Measurements from ENCODE around the gene STUM. TPM values are rescaled to one million over a fixed set of nuclear protein-coding genes. Genes with fewer than 3 reads are reported as not detected.
A peak's percentile ranks its signal among the peaks of the same experiment; 100 is the strongest.

Gene STUM
- total and polyA plus RNA-seq, 2 of the 8 experiments (the other 6 are each of a cell fraction or from before 2014, with no cell fraction given): 0.76 to 1.2 TPM

- no peak overlapping the region for H3K9ac ChIP-seq (replicated peaks in 1 of 4; ENCODE audit: extremely low read depth in 1 of 4, low read depth in 3 of 4, low read length in 3 of 4)
- no peaks in the 10 kb centered on the region for H3K79me2 ChIP-seq (ENCODE audit: control insufficient read depth in 1 of 2, insufficient read depth in 2 of 2, low read length in 2 of 2)
- H3K27ac ChIP-seq (ENCODE audit: low read depth, low read length): no peak overlapping the region
- H2BK5ac ChIP-seq (ENCODE audit: low read depth, low read length): no peak overlapping the region
- H3K27me3 ChIP-seq (replicated peaks in 1 of 4; ENCODE audit: control insufficient read depth in 3 of 4, extremely low read depth in 1 of 4, insufficient read depth in 3 of 4, low read length in 3 of 4): no peaks in the 10 kb centered on the region
- H3K23ac ChIP-seq (ENCODE audit: insufficient read length): no peak overlapping the region
- H2AFZ ChIP-seq (ENCODE audit: low read length): no peak overlapping the region
- H4K5ac ChIP-seq (ENCODE audit: insufficient read length, low read depth, low read length): no peak overlapping the region
- H4K8ac ChIP-seq (ENCODE audit: extremely low read depth, insufficient read depth, low read length): no peak overlapping the region
- no peak overlapping the region for H3K4ac ChIP-seq (replicated peaks; ENCODE audit: insufficient read length, low read depth, low read length)
- no peak overlapping the region; the same call in 1 of the 2 replicates for H2BK12ac ChIP-seq (ENCODE audit: low read depth, low read length)
- H3K18ac ChIP-seq (ENCODE audit: extremely low read depth, low read length): no peak overlapping the region
- no peak overlapping the region for H3K14ac ChIP-seq (ENCODE audit: insufficient read length)
- no peak overlapping the region for H3K4me2 ChIP-seq (ENCODE audit: insufficient read depth in 1 of 2, low read depth in 2 of 2, low read length in 2 of 2)
- H2BK20ac ChIP-seq (ENCODE audit: low read length): no peak overlapping the region
- peaks cover 0 to 4% (median 2%) of the 10 kb centered on the region in 4 experiments; a peak in 2 of 7 replicates for H3K4me1 ChIP-seq (replicated peaks in 1 of 4; ENCODE audit: control insufficient read depth in 3 of 4, insufficient read depth in 4 of 4, low read length in 3 of 4)
- no peak overlapping the region for H3K56ac ChIP-seq (replicated peaks; ENCODE audit: insufficient read length, low read depth, low read length)
- no peaks in the 10 kb centered on the region for H3K23me2 ChIP-seq (ENCODE audit: low read depth, low read length)
- H2AK5ac ChIP-seq (ENCODE audit: low read depth, low read length): no peak overlapping the region; the same call in 1 of the 2 replicates
- no peaks in the 10 kb centered on the region for H4K20me1 ChIP-seq (replicated peaks in 1 of 2; ENCODE audit: control insufficient read depth in 1 of 2, insufficient read depth in 2 of 2, low read length in 2 of 2)
- no peak overlapping the region for H4K91ac ChIP-seq (replicated peaks; ENCODE audit: insufficient read length, low read length)
- H3K4me3 ChIP-seq (ENCODE audit: extremely low read depth in 1 of 4, insufficient read depth in 2 of 4, low read depth in 3 of 4, low read length in 4 of 4): no peak overlapping the region
- ChIA-PET POLR2A (ENCODE audit: partially characterized antibody) (no interaction called here), CTCF (ENCODE audit: partially characterized antibody) (interaction anchor here (0.6 to 4.4 kb wide), 20 partner anchors 12 to 160 kb away, joined by 3 to 42 read pairs (median 6); partner anchors contain the start of genes PARP1 and STUM)
- no peaks in the 10 kb centered on the region for H3K9me3 ChIP-seq (ENCODE audit: insufficient read depth in 2 of 2, low read depth in 1 of 2, low read length in 1 of 2)
- no peak overlapping the region for H2BK120ac ChIP-seq (replicated peaks; ENCODE audit: low read depth, low read length)
- H3K79me1 ChIP-seq (ENCODE audit: low read depth, low read length): no peaks in the 10 kb centered on the region
- peak; percentile 28 for FAIRE-seq
- no peaks in the 10 kb centered on the region for H3K36me3 ChIP-seq (ENCODE audit: control insufficient read depth in 2 of 4, insufficient read depth in 4 of 4, low read length in 3 of 4)
- DNase-seq (ENCODE audit: low read depth in 1 of 2, low spot score in 2 of 2): peak in 1 of 2 experiments; percentile 57
- no peak overlapping the region for H2BK15ac ChIP-seq (ENCODE audit: low read length)
- WGBS, 2 experiments (ENCODE audit: extremely low coverage in 1 of 2, insufficient coverage in 1 of 2, insufficient read length in 1 of 2, insufficient replicate concordance in 2 of 2, low coverage in 1 of 2, low lambda C conversion rate in 2 of 2, missing lambda C conversion rate in 1 of 2): 70% methylated on average over 13 of the region's 13 CpGs; no CpG with 5 or more reads in 1 of the 2 experiments
- TF ChIP-seq POLR2AphosphoS5 (IDR thresholded peaks at IDR 0.05; ENCODE audit: low read depth, low read length): no peak
- no peak for TF ChIP-seq USF2 (IDR thresholded peaks at IDR 0.05; ENCODE audit: low read length)
- TF ChIP-seq GTF2F1 (IDR thresholded peaks at IDR 0.05; ENCODE audit: borderline replicate concordance, low read depth, low read length): no peak
- no peak for TF ChIP-seq CREB1 (IDR thresholded peaks at IDR 0.05)
- TF ChIP-seq SIRT6 (IDR thresholded peaks at IDR 0.05; ENCODE audit: low read length): no peak
- TF ChIP-seq TEAD4 (IDR thresholded peaks at IDR 0.05; ENCODE audit: low read depth, low read length): peak; percentile 6; the same call in 1 of the 2 replicates
- TF ChIP-seq EP300 (IDR thresholded peaks at IDR 0.05; ENCODE audit: borderline replicate concordance in 1 of 2, low read depth in 2 of 2, low read length in 2 of 2): no peak
- no peak for TF ChIP-seq SRF (IDR thresholded peaks at IDR 0.05; ENCODE audit: low read depth, low read length)
- TF ChIP-seq NRF1 (IDR thresholded peaks at IDR 0.05; ENCODE audit: low read depth, low read length): no peak
- TF ChIP-seq MAX (IDR thresholded peaks at IDR 0.05): peak; percentile 18; the same call in 1 of the 2 replicates
- no peak for TF ChIP-seq ZNF274 (IDR thresholded peaks at IDR 0.05; ENCODE audit: borderline replicate concordance, extremely low read depth, low read length)
- TF ChIP-seq HDAC6 (IDR thresholded peaks at IDR 0.05; ENCODE audit: low read depth, low read length): no peak
Observed at GRCh38 chr1:226568077-226568831, 19.7 kb downstream of the STUM start.

Measured in H1 (cell line).